OCI-LY1 (cell line): ENCODE data around the gene SH3GL2.

Source experiments
- H2AFZ ChIP-seq: fragments of 200-600 bp; sonication (generic), shearing (Covaris generic); 2 replicates; pipeline ENCODE4 v1.6.0; 2014; ENCODE audit warnings: antibody characterized with exemption, mild to moderate bottlenecking, low read length
- H3F3A ChIP-seq: fragments of 200-600 bp; sonication (generic), shearing (Covaris generic); 2 replicates; pipeline ENCODE4 v1.6.0; 2014; ENCODE audit warnings: mild to moderate bottlenecking, antibody characterized with exemption, low read length, moderate library complexity; ENCODE audit not compliant: insufficient read depth
- H3K27ac ChIP-seq: fragments of 200-600 bp; sonication (generic); 2 replicates; pipeline ENCODE4 v1.5.1; 2014; ENCODE audit warnings: low read length, mixed run types, mild to moderate bottlenecking, low read depth; ENCODE audit not compliant: poor library complexity, severe bottlenecking
- H3K27me3 ChIP-seq: fragments of 200-600 bp; sonication (generic); 2 replicates; pipeline ENCODE4 v1.6.0; 2014; ENCODE audit warnings: antibody characterized with exemption, mild to moderate bottlenecking, low read length, moderate library complexity; ENCODE audit not compliant: insufficient read depth
- H3K36me3 ChIP-seq: fragments of 200-600 bp; sonication (generic); 2 replicates; pipeline ENCODE4 v1.6.1; 2014; ENCODE audit warnings: mild to moderate bottlenecking, antibody characterized with exemption, low read length, moderate library complexity, mixed read lengths; ENCODE audit not compliant: insufficient read depth
- H3K4me1 ChIP-seq: fragments of 200-600 bp; sonication (generic); 2 replicates; pipeline ENCODE4 v1.5.1; 2014; ENCODE audit warnings: mild to moderate bottlenecking, low read length, moderate library complexity; ENCODE audit not compliant: insufficient read depth, severe bottlenecking
- H3K4me2 ChIP-seq: fragments of 200-600 bp; sonication (generic), shearing (Covaris generic); 2 replicates; pipeline ENCODE4 v1.6.1; 2014; ENCODE audit warnings: low read length
- H3K4me3 ChIP-seq: fragments of 200-600 bp; sonication (generic); 2 replicates; pipeline ENCODE4 v1.5.1; 2014; ENCODE audit warnings: low read length, low read depth, mild to moderate bottlenecking, mixed read lengths; ENCODE audit not compliant: poor library complexity, severe bottlenecking
- H3K79me2 ChIP-seq: fragments of 200-600 bp; shearing (Covaris generic); 2 replicates; pipeline ENCODE4 v1.6.1; 2016; ENCODE audit warnings: mixed run types, low read length, mixed read lengths; ENCODE audit not compliant: insufficient read depth
- H3K9ac ChIP-seq: fragments of 200-600 bp; sonication (generic), shearing (Covaris generic); 2 replicates; pipeline ENCODE4 v1.6.1; 2014; ENCODE audit warnings: mild to moderate bottlenecking, low read length, mixed read lengths
- H3K9me2 ChIP-seq: fragments of 200-600 bp; sonication (generic), shearing (Covaris generic); 2 replicates; pipeline ENCODE4 v1.6.1; 2014; ENCODE audit warnings: low read depth, mild to moderate bottlenecking, low read length, mixed read lengths
- H3K9me3 ChIP-seq: fragments of 200-600 bp; shearing (Covaris generic); 2 replicates; pipeline ENCODE4 v1.6.1; 2014; ENCODE audit warnings: low read length, mixed read lengths
- H4K20me1 ChIP-seq: fragments of 200-600 bp; sonication (generic), shearing (Covaris generic); 2 replicates; pipeline ENCODE4 v1.6.0; 2016; ENCODE audit warnings: mild to moderate bottlenecking, low read length; ENCODE audit not compliant: insufficient read depth
- CTCF ChIP-seq: fragments of 200-600 bp; sonication (generic), shearing (Covaris generic); IDR thresholded peaks from 2 replicates; pipeline ENCODE4 v1.5.1; 2017; ENCODE audit warnings: mild to moderate bottlenecking, antibody characterized with exemption, low read length, moderate library complexity, mixed read lengths
- EZH2 ChIP-seq: fragments of 200-600 bp; sonication (generic), shearing (Covaris generic); IDR thresholded peaks from 2 replicates; pipeline ENCODE4 v1.8.0; 2017; ENCODE audit warnings: borderline replicate concordance, mixed run types, mild to moderate bottlenecking, antibody characterized with exemption, low read length, moderate library complexity, mixed read lengths

The SH3GL2 gene

GRCh38 chr9:17637229-17637628 lies 58.4 kb downstream of the SH3GL2 start:
- Histone ChIP-seq H3K9me3 (no peaks in the 10 kb centered on the region), H3K27ac (no peak overlapping the region), H3K36me3 (no peaks in the 10 kb centered on the region), H3K4me1 (no peaks in the 10 kb centered on the region), H3K27me3 (no peaks in the 10 kb centered on the region), H2AFZ (no peak overlapping the region), H3K79me2 (no peaks in the 10 kb centered on the region), H4K20me1 (no peaks in the 10 kb centered on the region), H3F3A (no peaks in the 10 kb centered on the region), H3K9me2 (no peaks in the 10 kb centered on the region), H3K4me2 (no peak overlapping the region), H3K4me3 (no peak overlapping the region), H3K9ac (no peak overlapping the region)
- no peak for TF ChIP-seq EZH2
- no peak for TF ChIP-seq CTCF

- Histone ChIP-seq H3K27me3 (no peaks in the 10 kb centered on the region), H2AFZ (no peak overlapping the region), H3K36me3 (no peaks in the 10 kb centered on the region), H3K9ac (no peak overlapping the region), H4K20me1 (no peaks in the 10 kb centered on the region), H3K4me1 (no peaks in the 10 kb centered on the region), H3K9me3 (no peaks in the 10 kb centered on the region), H3K4me3 (no peak overlapping the region), H3K4me2 (no peak overlapping the region), H3F3A (no peaks in the 10 kb centered on the region), H3K79me2 (no peaks in the 10 kb centered on the region), H3K27ac (no peak overlapping the region), H3K9me2 (no peaks in the 10 kb centered on the region)
- no peak for TF ChIP-seq EZH2
- no peak for TF ChIP-seq CTCF
These were observed 69.7 kb downstream of the SH3GL2 start for GRCh38 chr9:17648516-17648915.

GRCh38 chr9:17651725-17652124 lies 72.9 kb downstream of the SH3GL2 start:
- no peak overlapping the region for H3K27ac ChIP-seq
- no peaks in the 10 kb centered on the region for H3K4me1 ChIP-seq
- H2AFZ ChIP-seq, result no peak overlapping the region
- H3K27me3 ChIP-seq, result no peaks in the 10 kb centered on the region
- H3K9me3 ChIP-seq, result no peaks in the 10 kb centered on the region
- H3F3A ChIP-seq, result no peaks in the 10 kb centered on the region
- no peaks in the 10 kb centered on the region for H4K20me1 ChIP-seq
- no peak overlapping the region for H3K9ac ChIP-seq
- no peak for TF ChIP-seq CTCF
- TF ChIP-seq EZH2, result no peak
- H3K4me2 ChIP-seq, result no peak overlapping the region
- H3K9me2 ChIP-seq, result no peaks in the 10 kb centered on the region
- no peaks in the 10 kb centered on the region for H3K79me2 ChIP-seq
- no peak overlapping the region for H3K4me3 ChIP-seq
- H3K36me3 ChIP-seq, result no peaks in the 10 kb centered on the region
